NB4 (cell line): ENCODE data around the gene PARD3.

ENCODE experiments used
- POLR2A ChIP-seq: IDR thresholded peaks from 2 replicates; pipeline ENCODE4 v1.6.1; 2011; ENCODE audit warnings: mild to moderate bottlenecking; ENCODE audit not compliant: insufficient read length; ENCODE audit errors: extremely low read depth
- TF ChIP-seq, protein P1 (sequence below): IDR thresholded peaks from one replicate; pipeline ENCODE4 v1.5.1; 2012; ENCODE audit warnings: low read depth, low read length

GRCh38 chr10:34626158-34626880 lies 188.8 kb downstream of the PARD3 start:
- TF ChIP-seq, protein P1, sequence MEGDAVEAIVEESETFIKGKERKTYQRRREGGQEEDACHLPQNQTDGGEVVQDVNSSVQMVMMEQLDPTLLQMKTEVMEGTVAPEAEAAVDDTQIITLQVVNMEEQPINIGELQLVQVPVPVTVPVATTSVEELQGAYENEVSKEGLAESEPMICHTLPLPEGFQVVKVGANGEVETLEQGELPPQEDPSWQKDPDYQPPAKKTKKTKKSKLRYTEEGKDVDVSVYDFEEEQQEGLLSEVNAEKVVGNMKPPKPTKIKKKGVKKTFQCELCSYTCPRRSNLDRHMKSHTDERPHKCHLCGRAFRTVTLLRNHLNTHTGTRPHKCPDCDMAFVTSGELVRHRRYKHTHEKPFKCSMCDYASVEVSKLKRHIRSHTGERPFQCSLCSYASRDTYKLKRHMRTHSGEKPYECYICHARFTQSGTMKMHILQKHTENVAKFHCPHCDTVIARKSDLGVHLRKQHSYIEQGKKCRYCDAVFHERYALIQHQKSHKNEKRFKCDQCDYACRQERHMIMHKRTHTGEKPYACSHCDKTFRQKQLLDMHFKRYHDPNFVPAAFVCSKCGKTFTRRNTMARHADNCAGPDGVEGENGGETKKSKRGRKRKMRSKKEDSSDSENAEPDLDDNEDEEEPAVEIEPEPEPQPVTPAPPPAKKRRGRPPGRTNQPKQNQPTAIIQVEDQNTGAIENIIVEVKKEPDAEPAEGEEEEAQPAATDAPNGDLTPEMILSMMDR: no peak
- no peak for TF ChIP-seq POLR2A
